GM19328 (cell line): ENCODE measurements around the gene DIP2C.
"Not testable (repeated sequence)": the region's sequence is repeated elsewhere in the genome, so short reads cannot be mapped to it uniquely, and the experiment has no call there.

ENCODE experiments used
- ATAC-seq: cut with Tn5 transposase; IDR thresholded peaks from one replicate; pipeline ENCODE4 v1.9.1; 2021; ENCODE audit warnings: mild to moderate bottlenecking, moderate library complexity; ENCODE audit not compliant: unreplicated experiment

DIP2C gene

GRCh38 chr10:269440-270074, 419.9 kb downstream of the DIP2C start:
- ATAC-seq, result no peak

GRCh38 chr10:267705-268104, 421.8 kb downstream of the DIP2C start:
- no peak for ATAC-seq

- ATAC-seq, result no peak
These were observed 422.5 kb downstream of the DIP2C start for GRCh38 chr10:266974-267425.

- ATAC-seq, result not testable (repeated sequence)
These were observed 423.5 kb downstream of the DIP2C start for GRCh38 chr10:265816-266588.

GRCh38 chr10:265074-265440, 424.4 kb downstream of the DIP2C start:
- not testable (repeated sequence) for ATAC-seq

- ATAC-seq, result not testable (repeated sequence)
These were observed 425.1 kb downstream of the DIP2C start for GRCh38 chr10:264160-265073.

GRCh38 chr10:260819-261429, 428.5 kb downstream of the DIP2C start:
- ATAC-seq, result no peak

GRCh38 chr10:251982-252582, 437.4 kb downstream of the DIP2C start:
- no peak for ATAC-seq

- no peak for ATAC-seq
These were observed 441.2 kb downstream of the DIP2C start for GRCh38 chr10:248307-248706.

GRCh38 chr10:247480-247879, 442.0 kb downstream of the DIP2C start:
- no peak for ATAC-seq

GRCh38 chr10:246431-246830, 443.0 kb downstream of the DIP2C start:
- no peak for ATAC-seq

- no peak for ATAC-seq
These were observed 445.2 kb downstream of the DIP2C start for GRCh38 chr10:244227-244626.

GRCh38 chr10:241966-242643, 447.4 kb downstream of the DIP2C start:
- no peak for ATAC-seq

- no peak for ATAC-seq
These were observed 448.0 kb downstream of the DIP2C start for GRCh38 chr10:241451-241850.

GRCh38 chr10:239109-239508, 450.4 kb downstream of the DIP2C start:
- ATAC-seq, result no peak

- no peak for ATAC-seq
These were observed 453.6 kb downstream of the DIP2C start for GRCh38 chr10:235915-236314.

- no peak for ATAC-seq
These were observed 454.6 kb downstream of the DIP2C start for GRCh38 chr10:234708-235406.

- ATAC-seq, result no peak
These were observed 456.6 kb downstream of the DIP2C start for GRCh38 chr10:232878-233277.

GRCh38 chr10:232061-232460, 457.4 kb downstream of the DIP2C start:
- ATAC-seq, result no peak
